ENCODE data around the gene ADO. TPM values are rescaled to one million over a fixed set of nuclear protein-coding genes. Genes with fewer than 3 reads are reported as not detected.

ADO gene
- total and polyA plus RNA-seq, 2 donors (not counting 3 experiments of a cell fraction or from before 2014, with no cell fraction given): 6.5 to 14.5 TPM

GRCh38 chr10:62792261-62792660 lies 12.3 kb upstream of the ADO start:
- POLR2A ChIA-PET: no interaction called here
- Histone ChIP-seq H3K4me1 (ENCODE audit: control insufficient read depth, extremely low read depth, insufficient read depth, low read length) (no peaks in the 10 kb centered on the region), H3K9me1 (replicated peaks; ENCODE audit: control insufficient read depth, extremely low read depth, insufficient read depth, low read length) (no peaks in the 10 kb centered on the region), H3K4me3 (replicated peaks in 1 of 3; ENCODE audit: insufficient read depth in 1 of 3, low read depth in 1 of 3, low read length in 3 of 3) (no peak overlapping the region), H3K36me3 (ENCODE audit: control insufficient read depth in 2 of 2, extremely low read depth in 1 of 2, insufficient read depth in 2 of 2, low read length in 2 of 2) (no peaks in the 10 kb centered on the region), H2AFZ (ENCODE audit: low read depth, low read length) (no peak overlapping the region), H3K9me3 (replicated peaks; ENCODE audit: control insufficient read depth, insufficient read depth, low read length) (no peaks in the 10 kb centered on the region), H3K79me2 (ENCODE audit: control insufficient read depth, insufficient read depth, low read length) (no peaks in the 10 kb centered on the region), H3K9ac (replicated peaks; ENCODE audit: extremely low read depth, insufficient read depth, low read length) (no peak overlapping the region), H3K27ac (ENCODE audit: insufficient read depth, low read depth, low read length) (no peak overlapping the region), H4K20me1 (replicated peaks; ENCODE audit: control insufficient read depth, extremely low read depth, insufficient read depth, low read length) (no peaks in the 10 kb centered on the region), H3K27me3 (ENCODE audit: control insufficient read depth in 2 of 2, insufficient read depth in 2 of 2, low read length in 2 of 2) (peaks cover 13 to 14% of the 10 kb centered on the region in 2 experiments), H3K4me2 (ENCODE audit: insufficient read depth, low read length) (no peak overlapping the region)
- no peak for FAIRE-seq
- no TSS peak for BruUV-seq (replicated peaks)
- TF ChIP-seq FOS (IDR thresholded peaks at IDR 0.05; ENCODE audit: borderline replicate concordance, insufficient read depth, low read length) (no peak), EZH2 (IDR thresholded peaks at IDR 0.05; ENCODE audit: borderline replicate concordance, low read depth, low read length, severe bottlenecking) (no peak), GATA2 (IDR thresholded peaks at IDR 0.05; ENCODE audit: insufficient read depth, insufficient read length, low read depth, low read length) (no peak), JUN (IDR thresholded peaks at IDR 0.05; ENCODE audit: borderline replicate concordance, insufficient read depth, insufficient read length, low read depth) (no peak), CTCF (IDR thresholded peaks at IDR 0.05; ENCODE audit: extremely low read depth in 1 of 2, insufficient read depth in 1 of 2, low read depth in 1 of 2, low read length in 2 of 2) (no peak), MAX (IDR thresholded peaks at IDR 0.05; ENCODE audit: insufficient read depth, insufficient read length) (no peak), POLR2AphosphoS5 (IDR thresholded peaks at IDR 0.05; ENCODE audit: insufficient read depth, low read depth, low read length) (no peak), POLR2A (IDR thresholded peaks at IDR 0.05; ENCODE audit: low read depth, low read length) (no peak), MYC (IDR thresholded peaks at IDR 0.05; ENCODE audit: low read depth, low read length) (no peak)
- dilution Hi-C loops (cut with MboI; ENCODE audit: extremely low pct_ligation_motif_present, low sequenced_read_pairs) (no loop called here), intact Hi-C loops (cut with micrococcal nuclease) (no loop called here)
- DNase-seq (ENCODE audit: low read depth, low spot score): no peak
- CTCF ChIA-PET: no interaction called here
